GM23338 (cell line): ENCODE data around the gene COQ8B.
"Not testable (repeated sequence)": the region's sequence is repeated elsewhere in the genome, so short reads cannot be mapped to it uniquely, and the experiment has no call there.

Experiments
- CREB1 ChIP-seq: fragments of 250-450 bp; sonication (Bioruptor Pico); IDR thresholded peaks from 2 replicates; pipeline ENCODE4 v1.5.0; 2020; ENCODE audit warnings: low read depth, mild to moderate bottlenecking, moderate library complexity
- EZH2 ChIP-seq: fragments of 200-600 bp; sonication (generic); IDR thresholded peaks from one replicate; pipeline ENCODE4 v1.8.0; 2017; ENCODE audit warnings: antibody characterized with exemption, mild to moderate bottlenecking, low read depth; ENCODE audit not compliant: unreplicated experiment
- EZH2phosphoT487 ChIP-seq: fragments of 200-600 bp; sonication (generic); IDR thresholded peaks from one replicate; pipeline ENCODE4 v1.8.1; 2018; ENCODE audit warnings: antibody characterized with exemption; ENCODE audit not compliant: unreplicated experiment
- JUNB ChIP-seq: IDR thresholded peaks from one replicate; pipeline ENCODE4 v1.6.1; 2016; ENCODE audit warnings: antibody characterized with exemption; ENCODE audit not compliant: unreplicated experiment
- NANOG ChIP-seq: IDR thresholded peaks from 2 replicates; pipeline ENCODE4 v1.6.1; 2016; ENCODE audit warnings: antibody characterized with exemption, borderline replicate concordance
- POLR2AphosphoS5 ChIP-seq: IDR thresholded peaks from 2 replicates; pipeline ENCODE4 v1.6.1; 2016; ENCODE audit warnings: antibody characterized with exemption, low read depth
- ZNF331 ChIP-seq: fragments of 250-450 bp; sonication (Bioruptor Pico); IDR thresholded peaks from 2 replicates; pipeline ENCODE4 v1.5.0; 2020; ENCODE audit warnings: low read depth, mild to moderate bottlenecking, moderate library complexity
- TF ChIP-seq, protein P1 (sequence below), 2 experiments: fragments of 200-600 bp in 1 of 2; sonication (generic) in 1 of 2; conservative IDR thresholded peaks; 2 replicates each; pipeline versions ENCODE4 v1.5.1 to v1.6.1; 2016 to 2017; ENCODE audit warnings: antibody characterized with exemption in 2 of 2, low read depth in 2 of 2, mild to moderate bottlenecking in 2 of 2, moderate library complexity in 1 of 2
- TF ChIP-seq, protein P2 (sequence below): IDR thresholded peaks from one replicate; pipeline ENCODE4 v1.6.1; 2018; ENCODE audit warnings: antibody characterized with exemption; ENCODE audit not compliant: unreplicated experiment

DNA sequence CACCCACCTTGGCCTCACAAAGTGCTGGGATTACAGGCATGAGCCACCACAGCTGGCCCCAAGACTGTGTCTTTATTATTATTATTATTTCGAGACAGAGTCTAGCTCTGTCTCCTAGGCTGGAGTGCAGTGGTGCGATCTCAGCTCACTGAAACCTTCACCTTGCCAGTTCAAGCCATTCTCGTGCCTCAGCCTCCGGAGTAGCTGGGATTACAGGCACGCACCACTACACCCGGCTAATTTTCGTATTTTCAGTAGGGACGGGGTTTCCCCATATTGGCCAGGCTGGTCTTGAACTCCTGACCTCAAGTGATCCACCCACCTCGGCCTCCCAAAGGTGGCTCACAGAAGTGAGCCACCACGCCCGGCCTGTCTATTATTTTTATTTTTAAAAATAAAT is 64.4 kb downstream of the COQ8B start:
- TF ChIP-seq, protein P1, sequence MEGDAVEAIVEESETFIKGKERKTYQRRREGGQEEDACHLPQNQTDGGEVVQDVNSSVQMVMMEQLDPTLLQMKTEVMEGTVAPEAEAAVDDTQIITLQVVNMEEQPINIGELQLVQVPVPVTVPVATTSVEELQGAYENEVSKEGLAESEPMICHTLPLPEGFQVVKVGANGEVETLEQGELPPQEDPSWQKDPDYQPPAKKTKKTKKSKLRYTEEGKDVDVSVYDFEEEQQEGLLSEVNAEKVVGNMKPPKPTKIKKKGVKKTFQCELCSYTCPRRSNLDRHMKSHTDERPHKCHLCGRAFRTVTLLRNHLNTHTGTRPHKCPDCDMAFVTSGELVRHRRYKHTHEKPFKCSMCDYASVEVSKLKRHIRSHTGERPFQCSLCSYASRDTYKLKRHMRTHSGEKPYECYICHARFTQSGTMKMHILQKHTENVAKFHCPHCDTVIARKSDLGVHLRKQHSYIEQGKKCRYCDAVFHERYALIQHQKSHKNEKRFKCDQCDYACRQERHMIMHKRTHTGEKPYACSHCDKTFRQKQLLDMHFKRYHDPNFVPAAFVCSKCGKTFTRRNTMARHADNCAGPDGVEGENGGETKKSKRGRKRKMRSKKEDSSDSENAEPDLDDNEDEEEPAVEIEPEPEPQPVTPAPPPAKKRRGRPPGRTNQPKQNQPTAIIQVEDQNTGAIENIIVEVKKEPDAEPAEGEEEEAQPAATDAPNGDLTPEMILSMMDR (conservative IDR thresholded peaks at IDR 0.05; ENCODE audit: low read depth in 2 of 2) = not testable (repeated sequence)
- not testable (repeated sequence) for TF ChIP-seq EZH2phosphoT487, EZH2, JUNB, POLR2AphosphoS5, CREB1, ZNF331, NANOG
- TF ChIP-seq, protein P2, sequence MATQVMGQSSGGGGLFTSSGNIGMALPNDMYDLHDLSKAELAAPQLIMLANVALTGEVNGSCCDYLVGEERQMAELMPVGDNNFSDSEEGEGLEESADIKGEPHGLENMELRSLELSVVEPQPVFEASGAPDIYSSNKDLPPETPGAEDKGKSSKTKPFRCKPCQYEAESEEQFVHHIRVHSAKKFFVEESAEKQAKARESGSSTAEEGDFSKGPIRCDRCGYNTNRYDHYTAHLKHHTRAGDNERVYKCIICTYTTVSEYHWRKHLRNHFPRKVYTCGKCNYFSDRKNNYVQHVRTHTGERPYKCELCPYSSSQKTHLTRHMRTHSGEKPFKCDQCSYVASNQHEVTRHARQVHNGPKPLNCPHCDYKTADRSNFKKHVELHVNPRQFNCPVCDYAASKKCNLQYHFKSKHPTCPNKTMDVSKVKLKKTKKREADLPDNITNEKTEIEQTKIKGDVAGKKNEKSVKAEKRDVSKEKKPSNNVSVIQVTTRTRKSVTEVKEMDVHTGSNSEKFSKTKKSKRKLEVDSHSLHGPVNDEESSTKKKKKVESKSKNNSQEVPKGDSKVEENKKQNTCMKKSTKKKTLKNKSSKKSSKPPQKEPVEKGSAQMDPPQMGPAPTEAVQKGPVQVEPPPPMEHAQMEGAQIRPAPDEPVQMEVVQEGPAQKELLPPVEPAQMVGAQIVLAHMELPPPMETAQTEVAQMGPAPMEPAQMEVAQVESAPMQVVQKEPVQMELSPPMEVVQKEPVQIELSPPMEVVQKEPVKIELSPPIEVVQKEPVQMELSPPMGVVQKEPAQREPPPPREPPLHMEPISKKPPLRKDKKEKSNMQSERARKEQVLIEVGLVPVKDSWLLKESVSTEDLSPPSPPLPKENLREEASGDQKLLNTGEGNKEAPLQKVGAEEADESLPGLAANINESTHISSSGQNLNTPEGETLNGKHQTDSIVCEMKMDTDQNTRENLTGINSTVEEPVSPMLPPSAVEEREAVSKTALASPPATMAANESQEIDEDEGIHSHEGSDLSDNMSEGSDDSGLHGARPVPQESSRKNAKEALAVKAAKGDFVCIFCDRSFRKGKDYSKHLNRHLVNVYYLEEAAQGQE = not testable (repeated sequence)
